DMS53 treated with DMSO at 0.1 percent for 48 hours (cell line): Measurements from ENCODE around the gene PPP1R1C.

Experiments
- DNase-seq: peaks from one replicate; lab custom pipeline; 2025; ENCODE audit not compliant: unreplicated experiment; lab: John Stamatoyannopoulos, UW

PPP1R1C gene

DNA sequence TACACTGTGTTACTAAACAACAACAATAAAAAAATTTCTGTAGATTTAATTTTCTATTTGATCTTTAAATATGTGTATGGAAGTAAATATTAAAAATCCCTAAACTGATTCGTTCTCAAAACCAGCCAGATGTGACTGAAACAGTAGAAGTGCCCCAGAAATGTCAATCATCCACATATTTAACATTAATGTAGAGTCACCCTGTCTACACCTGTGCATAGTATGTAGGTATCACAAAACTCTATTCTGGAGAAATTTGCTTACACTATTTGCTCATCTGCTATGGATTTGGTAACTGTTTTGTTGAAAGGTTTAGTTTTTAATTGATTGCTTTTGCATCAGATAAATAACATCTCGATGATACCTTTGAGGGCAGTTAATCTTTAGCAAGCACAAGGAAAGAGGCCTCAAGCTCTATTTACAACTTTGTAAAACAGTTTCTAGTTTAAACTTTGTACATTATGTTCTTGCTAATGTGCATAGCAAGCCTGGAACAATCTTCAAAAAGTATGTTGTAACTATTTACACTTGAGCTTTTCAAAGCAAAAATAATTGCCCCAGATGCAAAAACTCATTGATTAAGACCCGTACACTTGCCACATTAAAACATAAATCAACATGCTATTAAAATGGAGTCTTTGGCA lies 76.8 kb downstream of the PPP1R1C start:
- DNase-seq: no peak

DNA sequence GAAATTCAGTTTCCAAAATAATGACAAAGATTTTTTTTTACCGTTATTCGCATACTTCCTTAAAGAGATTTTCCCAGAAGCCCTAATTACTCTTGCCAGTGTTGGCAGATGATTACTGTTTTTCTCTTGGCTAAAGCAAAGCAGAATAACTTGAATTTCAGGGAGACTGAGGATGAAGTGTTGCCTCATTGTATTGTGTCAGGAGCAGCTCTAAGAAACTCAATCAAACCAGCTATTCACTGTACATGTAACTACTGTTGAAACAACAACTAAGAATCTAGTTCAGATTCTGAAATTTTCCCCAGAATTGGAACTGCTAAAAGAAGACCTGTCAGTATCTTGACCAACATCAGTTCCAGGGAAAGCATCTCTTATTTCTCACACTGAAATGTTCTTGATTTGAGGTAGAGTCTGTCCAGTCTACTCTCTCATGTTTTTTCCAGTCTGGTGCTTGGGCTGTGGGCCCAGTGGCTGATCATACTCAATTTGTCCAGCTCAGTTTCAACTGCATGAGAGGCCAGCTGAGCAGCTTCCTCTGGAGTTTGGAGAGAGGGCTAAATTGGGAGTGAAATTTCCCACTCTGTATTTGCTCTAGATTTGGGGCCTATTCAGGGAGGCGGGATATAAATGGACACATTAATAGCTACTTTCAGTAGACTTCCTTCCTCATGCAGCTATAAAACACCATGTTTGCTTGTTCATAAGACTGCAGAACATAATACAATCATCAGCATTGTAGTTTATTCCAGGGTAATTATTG lies 78.5 kb downstream of the PPP1R1C start:
- DNase-seq: no peak

DNA sequence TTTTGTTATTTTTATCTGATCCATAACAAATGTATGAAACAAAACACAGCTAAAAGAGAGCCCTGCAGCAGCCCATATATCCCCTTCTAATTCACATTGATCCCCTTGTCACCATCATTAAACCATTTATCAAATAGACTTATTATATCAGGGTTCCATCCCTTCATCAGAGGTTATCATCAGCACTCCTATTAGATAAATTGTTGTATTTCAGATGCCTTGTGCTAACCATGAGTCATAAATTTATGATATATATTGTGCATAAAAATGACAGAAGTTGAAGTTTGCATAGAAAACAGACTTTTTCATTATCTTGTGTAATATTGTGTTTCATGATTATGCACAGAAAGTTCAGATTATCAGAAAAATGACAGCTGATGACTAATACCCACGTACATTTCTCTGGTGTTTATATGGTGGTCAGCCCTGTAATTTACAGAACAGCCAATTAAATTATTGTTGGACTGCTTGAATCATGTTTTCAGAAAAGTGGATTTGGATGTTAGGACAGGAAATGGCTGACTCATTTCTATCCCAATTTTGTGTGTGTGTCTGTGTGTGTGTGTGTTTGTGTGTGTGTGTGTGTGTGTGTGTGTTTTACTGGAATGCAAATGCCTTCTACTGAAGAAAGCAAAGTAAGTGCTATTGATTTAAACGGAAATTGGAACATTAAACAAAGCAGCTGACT lies 80.9 kb downstream of the PPP1R1C start:
- no peak for DNase-seq

DNA sequence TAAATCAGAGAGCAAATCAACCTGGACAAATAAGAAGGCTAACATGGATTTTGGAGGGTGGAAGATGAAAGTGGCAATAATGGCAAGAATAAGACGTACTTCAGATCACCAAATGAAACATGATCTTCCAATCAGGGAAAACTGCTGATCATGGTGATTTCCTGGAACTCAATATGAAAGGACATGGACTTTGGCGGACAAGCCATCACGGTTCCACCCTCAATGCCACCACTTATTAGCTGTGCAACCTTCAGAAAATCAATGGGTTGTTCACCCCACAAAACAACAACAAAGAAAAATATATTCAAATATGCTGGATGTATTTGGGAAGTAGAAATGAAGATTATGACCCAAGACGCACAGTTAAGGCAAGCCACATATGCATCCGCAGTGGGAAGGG lies 81.7 kb downstream of the PPP1R1C start:
- DNase-seq: no peak

DNA sequence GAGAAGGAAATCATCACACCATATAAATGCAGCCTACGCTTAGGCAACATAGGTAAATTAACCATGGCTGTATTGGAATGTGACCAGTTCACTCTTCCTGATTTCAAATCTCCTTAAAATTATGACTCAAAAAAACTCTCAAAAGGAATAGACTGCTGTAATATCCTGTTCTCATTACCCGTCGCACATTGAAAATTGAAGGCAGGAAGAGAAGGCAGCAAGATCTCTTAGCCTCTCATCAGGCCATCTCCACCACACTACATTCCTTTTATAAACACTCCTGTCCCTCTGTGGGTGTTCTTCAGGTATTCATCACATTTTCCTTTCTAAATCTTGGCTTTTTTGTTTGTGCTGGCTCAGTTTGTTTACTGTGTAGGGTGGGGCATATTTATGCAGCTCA lies 83.2 kb downstream of the PPP1R1C start:
- DNase-seq: no peak

DNA sequence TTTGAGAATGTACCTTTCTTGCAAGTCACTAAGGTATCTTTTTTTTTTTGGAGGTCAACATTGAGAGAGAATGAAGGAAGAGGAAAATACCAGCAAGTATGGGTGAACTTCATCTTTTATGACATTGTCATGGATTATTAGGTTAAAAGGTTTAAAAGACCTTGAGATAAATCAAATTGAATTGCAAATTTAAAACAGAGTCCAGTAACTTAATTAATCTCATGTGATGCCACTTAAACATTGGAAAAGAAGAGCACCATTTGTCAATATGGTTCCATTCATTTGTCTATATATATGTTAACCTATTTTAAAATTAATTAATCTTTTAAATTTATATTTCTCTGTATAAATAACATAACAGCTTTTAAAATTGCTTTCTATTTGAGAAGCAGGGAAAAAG lies 83.8 kb downstream of the PPP1R1C start:
- DNase-seq: no peak

DNA sequence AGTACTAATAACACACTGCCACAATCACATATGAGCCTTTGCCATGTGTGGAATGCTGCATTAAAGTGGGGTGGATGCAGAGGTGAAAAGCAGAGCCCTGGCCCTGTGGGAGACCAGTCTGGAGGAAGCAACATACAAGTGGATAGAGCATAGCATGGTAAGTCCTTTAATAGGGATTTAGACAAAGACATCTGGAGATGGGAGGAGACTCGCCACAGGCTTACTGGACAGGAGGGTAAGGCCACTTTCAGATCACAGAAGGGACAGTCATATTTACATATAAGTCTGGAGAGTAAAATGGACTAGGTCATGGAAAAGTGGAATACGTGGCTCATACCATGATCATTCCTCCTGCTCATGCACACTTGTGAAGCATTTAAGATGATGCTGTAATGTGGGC lies 84.3 kb downstream of the PPP1R1C start:
- DNase-seq: no peak

DNA sequence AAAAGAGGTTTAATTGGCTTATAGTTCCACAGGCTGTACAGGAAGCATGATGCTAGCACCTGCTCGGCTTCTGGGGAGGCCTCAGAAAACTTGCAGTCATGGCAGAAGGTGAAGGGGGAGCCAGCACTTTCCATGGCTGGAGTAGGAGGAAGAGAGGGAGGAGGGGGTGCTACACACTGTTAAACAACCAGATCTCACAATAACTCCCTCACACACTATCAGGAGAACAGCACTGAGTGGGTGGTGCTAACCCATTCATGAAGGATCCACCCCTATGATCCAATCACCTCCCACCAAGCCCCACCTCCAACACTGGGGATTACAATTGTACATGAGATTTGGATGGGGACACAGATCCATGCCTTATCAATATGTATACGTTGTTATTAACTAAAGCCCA lies 85.1 kb downstream of the PPP1R1C start:
- no peak for DNase-seq

DNA sequence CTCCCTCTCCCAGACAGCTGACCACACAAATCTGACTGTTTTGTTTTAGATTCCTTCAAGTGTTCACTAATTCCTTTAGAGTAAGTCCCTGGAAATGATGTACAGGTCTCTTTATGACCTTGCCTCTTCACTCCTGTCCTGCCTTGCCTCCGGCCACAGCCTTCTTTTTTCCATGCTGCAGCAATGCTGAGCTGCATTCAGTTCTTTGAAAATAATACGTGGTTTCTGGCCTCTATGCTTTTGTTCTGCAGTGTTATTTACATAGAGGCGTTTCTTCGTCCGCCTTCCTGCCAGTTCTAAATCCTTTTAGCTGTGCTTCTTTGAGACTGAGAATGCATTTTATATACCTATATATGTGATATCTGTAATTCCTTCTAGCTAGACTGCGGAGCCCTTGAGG lies 87.2 kb downstream of the PPP1R1C start:
- no peak for DNase-seq

DNA sequence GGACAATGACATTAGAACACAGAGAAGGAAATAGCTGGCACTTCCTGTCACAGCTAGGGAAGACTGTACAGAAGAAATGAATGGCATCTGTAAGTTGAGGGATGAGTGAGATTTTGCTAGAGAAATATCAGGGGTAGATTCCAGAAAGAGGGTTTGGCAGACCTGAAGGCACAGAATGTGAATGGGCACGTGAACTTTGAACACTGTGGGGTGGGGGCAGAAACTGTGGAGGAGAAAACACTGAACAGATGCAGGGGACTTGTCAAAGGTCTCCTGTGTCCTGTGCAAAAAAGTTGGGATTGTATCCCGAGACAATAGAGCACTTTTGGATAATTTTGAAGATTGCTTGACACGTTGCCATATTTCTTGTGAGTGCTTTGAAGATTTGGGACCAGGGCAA lies 88.0 kb downstream of the PPP1R1C start:
- DNase-seq: no peak

DNA sequence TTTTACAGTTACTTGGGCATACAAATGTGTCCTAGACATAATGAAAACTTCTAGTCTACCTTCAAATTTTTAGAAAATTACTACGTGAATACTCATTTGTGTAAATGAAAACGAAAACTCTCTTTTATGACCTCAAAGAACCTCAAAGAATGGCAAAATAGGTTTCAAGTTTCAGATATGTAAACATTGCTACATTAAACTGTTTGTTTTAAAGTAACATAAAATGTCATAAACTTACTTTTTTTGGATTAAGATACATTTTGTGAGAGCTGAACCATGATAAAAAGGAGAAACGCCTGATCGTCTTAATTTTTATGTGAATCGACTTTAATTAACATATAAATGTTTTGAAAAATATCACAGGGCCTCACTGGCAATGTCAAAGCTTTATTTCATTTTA lies 91.4 kb downstream of the PPP1R1C start:
- DNase-seq: no peak

DNA sequence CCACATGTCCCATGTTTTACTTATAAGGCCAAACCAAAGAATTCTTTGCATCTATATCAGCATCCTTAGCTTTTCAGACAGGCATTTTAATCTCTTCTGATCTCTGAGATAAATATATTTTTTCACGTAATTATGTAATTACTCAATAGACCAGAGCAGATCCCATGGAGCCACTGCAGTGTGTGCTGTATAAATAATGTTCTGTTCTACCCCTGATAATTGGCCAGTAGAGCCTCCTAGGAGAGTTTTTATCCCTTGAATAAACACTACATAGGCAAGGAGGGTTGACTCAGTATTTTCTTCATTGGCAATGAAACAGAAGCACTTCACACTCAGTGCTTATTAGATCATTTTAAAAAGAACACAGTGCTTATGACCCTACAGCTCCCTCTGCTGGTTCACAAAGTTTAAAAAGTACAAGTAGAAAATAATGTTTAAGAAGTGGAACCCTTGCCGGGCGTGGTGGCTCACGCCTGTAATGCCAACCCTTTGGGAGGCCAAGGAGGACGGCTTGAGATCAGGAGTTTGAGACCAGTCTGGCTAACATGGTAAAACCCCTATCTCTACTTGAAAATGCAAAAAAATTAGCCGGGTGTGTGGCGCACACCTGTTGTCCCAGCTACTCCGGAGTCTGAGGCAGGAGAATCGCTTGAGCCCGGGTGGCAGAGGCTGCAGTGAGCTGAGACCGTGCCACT lies 91.9 kb downstream of the PPP1R1C start:
- DNase-seq: peak; percentile 100

DNA sequence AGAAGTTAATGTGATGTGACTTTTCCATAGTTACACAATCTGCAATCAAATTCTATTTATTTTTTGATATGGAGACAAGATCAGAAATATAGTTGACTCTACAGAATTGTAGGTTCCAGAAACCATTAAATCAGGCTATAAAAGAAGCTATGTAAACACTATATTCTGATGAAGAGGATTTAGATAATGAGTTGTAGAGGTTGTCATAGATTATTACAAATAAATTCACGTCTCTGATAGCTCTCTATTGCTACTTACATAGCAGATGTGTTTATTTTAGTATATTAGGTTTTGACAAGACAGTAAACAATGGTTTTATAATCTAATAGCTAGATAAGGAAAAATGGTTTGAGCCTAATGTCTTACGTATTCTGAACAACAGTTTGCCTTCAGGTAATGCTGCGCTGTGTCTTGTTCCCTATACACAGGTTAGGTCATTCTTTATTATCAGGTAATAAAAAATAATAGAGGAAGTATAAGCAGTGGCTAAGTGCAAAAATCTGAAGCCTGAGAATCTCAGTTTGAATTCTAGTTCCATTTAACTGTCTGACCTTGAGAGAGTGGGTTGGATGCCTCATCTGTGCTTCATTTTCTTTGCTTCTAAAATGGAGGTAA lies 93.4 kb downstream of the PPP1R1C start:
- DNase-seq: no peak

DNA sequence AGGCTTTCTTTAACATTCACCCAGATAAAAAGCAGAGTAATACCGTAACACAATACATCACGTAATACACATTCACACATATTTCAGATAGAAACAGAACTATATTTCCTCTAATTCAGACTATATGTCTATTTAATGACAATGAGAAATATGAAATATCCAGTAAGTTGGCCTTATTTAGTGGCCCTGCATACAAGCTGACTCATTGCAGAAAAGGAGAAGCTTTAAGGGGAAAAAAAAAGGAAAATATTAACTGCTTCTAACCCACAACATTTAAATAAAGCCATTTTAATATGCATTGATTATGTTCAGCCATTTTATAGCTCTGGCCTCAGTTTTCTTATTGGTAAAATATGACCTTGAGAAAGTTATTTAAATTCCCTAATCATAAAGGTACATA lies 94.8 kb downstream of the PPP1R1C start:
- no peak for DNase-seq

DNA sequence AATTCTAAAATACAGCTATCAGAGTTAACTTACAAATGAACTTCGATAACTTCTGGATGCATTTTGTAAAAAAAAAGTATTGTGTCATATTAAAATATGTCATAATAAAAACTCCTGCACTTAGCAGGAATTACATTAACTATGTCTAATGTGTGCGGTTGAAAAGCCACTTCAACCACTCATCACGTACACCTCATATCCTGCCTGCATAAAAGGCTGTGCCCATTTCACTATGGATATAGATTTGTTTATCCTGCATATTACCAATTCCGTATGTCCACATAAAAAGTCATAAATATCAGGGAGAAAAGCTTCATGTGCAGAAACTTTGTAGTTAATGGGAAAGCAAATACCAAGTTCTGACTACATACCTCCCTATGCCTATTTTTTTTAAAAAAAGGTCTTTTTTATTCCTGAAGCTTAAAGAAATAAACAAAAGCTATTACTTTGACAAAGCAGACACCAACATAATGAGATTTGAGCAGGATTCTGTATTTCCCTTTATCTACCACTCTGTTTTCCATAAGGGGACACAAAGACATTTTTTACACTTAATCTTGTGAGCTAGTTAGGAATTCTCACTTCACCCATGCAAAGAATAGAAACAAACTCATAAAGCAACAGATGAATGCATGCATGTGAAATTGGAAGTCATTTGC lies 96.1 kb downstream of the PPP1R1C start:
- DNase-seq: peak; percentile 42

DNA sequence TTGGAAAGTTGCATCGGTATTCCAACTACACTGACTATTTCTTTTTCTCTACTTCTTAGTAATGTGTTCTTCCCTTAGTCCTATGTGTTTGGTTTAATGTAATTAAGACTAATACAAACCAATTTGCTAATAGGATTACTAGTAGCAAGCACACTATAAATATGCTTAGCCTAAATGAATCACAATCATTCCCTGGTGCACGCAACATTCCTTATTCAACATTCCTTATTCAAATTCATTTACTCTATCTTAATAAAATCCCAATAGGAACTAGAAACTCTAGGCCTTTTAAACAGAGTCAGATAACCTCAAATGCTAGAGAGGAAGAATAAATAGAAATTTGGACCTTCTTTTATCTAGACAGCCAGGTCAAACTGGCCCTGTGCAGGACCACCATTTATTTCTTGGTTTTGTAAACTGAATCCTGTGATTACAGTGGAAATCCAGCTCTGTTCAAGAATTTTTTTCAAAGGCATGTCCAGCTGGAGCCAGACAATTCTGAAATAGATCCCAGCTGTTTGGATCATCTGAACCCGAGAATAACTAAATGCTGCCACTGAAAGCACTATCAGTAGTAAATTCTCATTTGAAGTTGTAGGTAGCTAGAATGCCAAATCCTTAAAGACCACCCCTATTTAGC lies 103.1 kb downstream of the PPP1R1C start:
- DNase-seq: no peak

DNA sequence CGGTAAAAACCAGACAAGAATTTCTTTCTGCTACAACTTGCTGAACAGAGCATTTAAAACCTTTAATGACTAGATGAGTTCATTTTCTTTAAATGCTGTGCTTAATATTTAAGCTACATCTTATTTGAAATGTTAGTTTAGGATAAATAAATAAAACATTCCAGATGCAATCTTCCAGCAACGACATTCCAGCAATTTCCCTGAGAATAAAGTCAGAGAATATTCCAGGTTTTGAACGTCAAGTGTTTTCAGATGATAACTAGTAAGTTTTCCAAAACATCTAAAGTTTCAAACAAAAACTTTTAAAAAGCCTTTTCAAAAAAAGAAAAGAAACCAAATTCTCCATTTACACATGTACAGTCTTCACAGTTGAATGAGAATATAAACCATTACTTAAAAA lies 104.8 kb downstream of the PPP1R1C start:
- no peak for DNase-seq

DNA sequence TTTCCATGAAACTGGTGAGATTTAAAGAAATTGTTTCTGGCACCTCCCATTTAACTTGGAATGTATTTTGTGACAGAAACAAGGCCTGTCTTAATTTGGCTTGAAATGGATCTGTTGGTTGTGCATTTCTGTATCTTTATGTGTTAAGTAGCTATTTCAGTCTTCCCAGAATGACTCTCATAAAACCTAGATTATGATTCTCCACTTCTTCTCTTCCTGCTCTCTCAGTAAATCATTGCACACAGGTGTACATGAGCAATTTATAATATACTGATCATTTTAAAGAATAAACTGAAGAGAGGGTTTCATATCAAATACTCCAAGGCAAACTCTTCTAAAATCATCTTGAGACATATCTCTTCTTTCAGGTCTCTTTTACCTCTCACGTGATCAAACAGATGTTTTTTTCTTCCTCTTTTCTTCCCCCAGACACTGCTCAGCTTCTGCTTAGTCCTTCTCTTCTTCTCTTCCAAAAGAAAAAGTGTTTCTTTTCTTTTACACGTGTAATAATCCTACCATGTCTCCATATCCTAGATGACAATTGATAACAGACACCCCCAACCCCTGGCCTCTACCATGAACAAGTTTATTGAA lies 112.0 kb downstream of the PPP1R1C start:
- no peak for DNase-seq

DNA sequence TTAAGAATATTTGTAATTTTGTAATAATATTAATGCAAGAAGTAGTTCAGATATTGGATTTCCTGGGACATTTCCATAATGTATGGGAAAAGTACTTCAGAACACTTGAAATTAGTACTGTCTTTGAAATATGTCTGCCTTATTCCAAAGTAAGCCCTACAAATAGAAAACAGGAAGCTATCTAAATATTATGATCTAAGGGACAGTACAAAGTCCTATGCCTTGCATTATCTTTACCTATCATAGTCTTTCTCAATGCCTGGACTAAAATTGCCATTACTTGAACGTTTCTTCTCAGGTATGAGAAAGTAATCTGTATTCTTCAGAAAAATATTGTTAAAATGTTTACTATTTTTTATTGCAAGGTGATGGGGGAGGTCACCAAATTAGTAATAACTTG lies 113.0 kb downstream of the PPP1R1C start:
- DNase-seq: no peak

DNA sequence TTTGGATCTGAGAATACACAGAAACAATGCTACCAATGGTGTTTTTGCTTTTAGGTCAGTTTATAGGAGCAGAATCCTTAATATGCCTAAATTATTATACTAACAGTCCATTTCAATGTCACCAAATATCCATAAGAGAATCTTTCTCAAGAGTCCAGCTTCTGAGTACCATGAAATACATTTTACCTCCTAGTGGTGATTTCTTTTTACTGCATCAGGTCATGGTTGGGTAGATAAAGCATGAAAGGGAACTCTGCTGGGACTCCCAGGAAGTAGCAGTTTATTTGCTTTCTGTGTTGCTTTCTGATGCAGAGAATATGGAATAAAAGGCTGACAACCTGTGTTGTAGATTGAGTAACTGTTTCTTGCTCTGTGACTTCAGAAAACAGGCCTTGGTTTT lies 115.6 kb downstream of the PPP1R1C start:
- DNase-seq: peak; percentile 58
